B cell (primary cell): ENCODE results near the gene TTC28. TPM values are rescaled to one million over a fixed set of nuclear protein-coding genes. Genes with fewer than 3 reads are reported as not detected.

Experiments
- ATAC-seq: fragments of 200-7000 bp; cut with Tn5 transposase; one replicate; pipeline ENCODE4 v1.10.0; 2021; ENCODE audit warnings: low read depth, mild to moderate bottlenecking, moderate number of reproducible peaks, moderate library complexity
- CTCF ChIA-PET: fragments of 350-600 bp; sonication (Branson Sonifier 250); formaldehyde crosslinking; loops from one replicate; lab custom pipeline; 2021; ENCODE audit warnings: antibody characterized with exemption, inconsistent platforms; lab: Charles Lee
- POLR2A ChIA-PET: fragments of 350-600 bp; sonication (Branson Sonifier 250); formaldehyde crosslinking; loops from one replicate; lab custom pipeline; 2021; ENCODE audit warnings: antibody characterized with exemption; lab: Charles Lee
- DNase-seq: peaks from one replicate; pipeline ENCODE4 v3.0.0; 2013
- H2AFZ ChIP-seq: 2 replicates; pipeline ENCODE4 v1.6.1; 2012; ENCODE audit warnings: mild to moderate bottlenecking, low read depth, low read length; ENCODE audit not compliant: insufficient read depth, poor library complexity, severe bottlenecking
- H3K27ac ChIP-seq, 2 donors: 1 replicate in 1 of 2; 2 replicates in 1 of 2; pipeline ENCODE4 v1.5.1; 2012 to 2013; ENCODE audit warnings: low read length in 2 of 2, mild to moderate bottlenecking in 2 of 2, moderate library complexity in 1 of 2
- H3K27me3 ChIP-seq, 4 experiments: fragments of 200-600 bp in 1 of 4; sonication (generic) in 1 of 4; replicated peaks in 1 of 4; 1 replicate in 2 of 4; 2 replicates in 2 of 4; pipeline versions ENCODE4 v1.6.1 to v1.7.0; 2013 to 2016; ENCODE audit warnings: low read length in 3 of 4, mild to moderate bottlenecking in 2 of 4, mixed read lengths in 1 of 4, moderate library complexity in 1 of 4; ENCODE audit not compliant: insufficient read depth in 4 of 4, control insufficient read depth in 3 of 4; ENCODE audit errors: control extremely low read depth in 1 of 4
- H3K36me3 ChIP-seq, 2 experiments: replicated peaks in 1 of 2; 1 replicate in 1 of 2; 2 replicates in 1 of 2; pipeline versions ENCODE4 v1.6.1 to v1.7.1; 2013; ENCODE audit warnings: low read length in 1 of 2; ENCODE audit not compliant: insufficient read depth in 2 of 2, control insufficient read depth in 1 of 2; ENCODE audit errors: control extremely low read depth in 1 of 2, extremely low read depth in 1 of 2
- H3K4me1 ChIP-seq, 2 donors: fragments of 200-600 bp in 1 of 2; sonication (generic) in 1 of 2; 1 replicate in 1 of 2; 2 replicates in 1 of 2; pipeline versions ENCODE4 v1.5.1 to v1.6.1; 2013 to 2017; ENCODE audit warnings: low read length in 2 of 2; ENCODE audit not compliant: control insufficient read depth in 2 of 2, insufficient read depth in 2 of 2
- H3K4me2 ChIP-seq: replicated peaks from 2 replicates; pipeline ENCODE3; 2012; ENCODE audit warnings: mild to moderate bottlenecking, low read depth, low read length; ENCODE audit not compliant: poor library complexity, severe bottlenecking
- H3K4me3 ChIP-seq, 5 experiments: fragments of 200-600 bp in 1 of 5; sonication (generic) in 1 of 5; 1 replicate in 3 of 5; 2 replicates in 2 of 5; pipeline versions ENCODE4 v1.5.1 to v1.7.0; 2011 to 2016; ENCODE audit warnings: low read length in 4 of 5, mild to moderate bottlenecking in 4 of 5, low read depth in 2 of 5, control low read depth in 1 of 5, moderate library complexity in 1 of 5; ENCODE audit not compliant: insufficient read depth in 1 of 5; ENCODE audit errors: control extremely low read depth in 1 of 5, extremely low read depth in 1 of 5
- H3K79me2 ChIP-seq: fragments of 200-600 bp; sonication (generic); one replicate; pipeline ENCODE4 v1.6.0; 2016; ENCODE audit warnings: low read length; ENCODE audit not compliant: control insufficient read depth, insufficient read depth
- H3K9ac ChIP-seq: fragments of 200-600 bp; sonication (generic); 2 replicates; pipeline ENCODE4 v1.6.1; 2017; ENCODE audit warnings: mild to moderate bottlenecking, low read length, moderate library complexity
- H3K9me3 ChIP-seq, 3 donors: one replicate each; pipeline versions ENCODE4 v1.6.1 to v1.7.1; 2013; ENCODE audit warnings: low read length in 2 of 3; ENCODE audit not compliant: control insufficient read depth in 2 of 3, insufficient read depth in 1 of 3; ENCODE audit errors: control extremely low read depth in 1 of 3
- H4K20me1 ChIP-seq: 2 replicates; pipeline ENCODE4 v1.6.0; 2012; ENCODE audit warnings: mild to moderate bottlenecking, low read length; ENCODE audit not compliant: insufficient read depth, control insufficient read depth, poor library complexity, severe bottlenecking
- H3K27ac Mint-ChIP-seq: one replicate; pipeline ENCODE4 v1.8.0; 2021; ENCODE audit warnings: mixed read lengths
- H3K27me3 Mint-ChIP-seq: one replicate; pipeline ENCODE4 v1.8.0; 2021; ENCODE audit warnings: mixed read lengths
- H3K4me1 Mint-ChIP-seq: one replicate; pipeline ENCODE4 v1.8.0; 2021; ENCODE audit warnings: mixed read lengths
- H3K4me3 Mint-ChIP-seq: one replicate; pipeline ENCODE4 v1.8.0; 2021; ENCODE audit warnings: mixed read lengths
- H3K9me3 Mint-ChIP-seq: one replicate; pipeline ENCODE4 v1.8.0; 2022; ENCODE audit warnings: mixed read lengths; ENCODE audit not compliant: insufficient read depth
- EZH2 ChIP-seq: IDR thresholded peaks from 2 replicates; pipeline ENCODE4 v1.6.1; 2012; ENCODE audit warnings: borderline replicate concordance, low read depth, mild to moderate bottlenecking, moderate library complexity, low read length; ENCODE audit not compliant: insufficient read depth, poor library complexity, severe bottlenecking
- WGBS: methylation state at CpG from one replicate; pipeline ENCODE4 v1.1.5; 2013; ENCODE audit warnings: missing lambda C conversion rate; ENCODE audit not compliant: insufficient coverage; 5-methylcytosine and 5-hydroxymethylcytosine counted together
- intact Hi-C: fragments of 100-400 bp; cut with micrococcal nuclease; formaldehyde crosslinking; loops from one replicate; pipeline ENCODE4 v1.10.0; 2022
- polyA plus RNA-seq: library from polyadenylated mRNA; depleted of rRNA; stranded (reverse); fragments of >200 nt; gene quantifications from 2 replicates; pipeline ENCODE4 v1.2.3, GENCODE V29; 2012
- total RNA-seq, 2 donors: library from RNA; stranded (reverse); fragments of 120-200 nt in 1 of 2; gene quantifications; 1 replicate in 1 of 2; 2 replicates in 1 of 2; pipeline versions ENCODE4 v1.2.3 to v1.2.4, GENCODE V29; 2013 to 2022
- TF ChIP-seq, protein P1 (sequence below): fragments of 200-600 bp; IDR thresholded peaks from one replicate; pipeline ENCODE4 v1.8.0; 2022; ENCODE audit warnings: antibody characterized with exemption, mild to moderate bottlenecking

Gene TTC28
- total and polyA plus RNA-seq, 2 donors (not counting 1 experiment from before 2014, with no cell fraction given), result 4.5 to 7.3 TPM

DNA sequence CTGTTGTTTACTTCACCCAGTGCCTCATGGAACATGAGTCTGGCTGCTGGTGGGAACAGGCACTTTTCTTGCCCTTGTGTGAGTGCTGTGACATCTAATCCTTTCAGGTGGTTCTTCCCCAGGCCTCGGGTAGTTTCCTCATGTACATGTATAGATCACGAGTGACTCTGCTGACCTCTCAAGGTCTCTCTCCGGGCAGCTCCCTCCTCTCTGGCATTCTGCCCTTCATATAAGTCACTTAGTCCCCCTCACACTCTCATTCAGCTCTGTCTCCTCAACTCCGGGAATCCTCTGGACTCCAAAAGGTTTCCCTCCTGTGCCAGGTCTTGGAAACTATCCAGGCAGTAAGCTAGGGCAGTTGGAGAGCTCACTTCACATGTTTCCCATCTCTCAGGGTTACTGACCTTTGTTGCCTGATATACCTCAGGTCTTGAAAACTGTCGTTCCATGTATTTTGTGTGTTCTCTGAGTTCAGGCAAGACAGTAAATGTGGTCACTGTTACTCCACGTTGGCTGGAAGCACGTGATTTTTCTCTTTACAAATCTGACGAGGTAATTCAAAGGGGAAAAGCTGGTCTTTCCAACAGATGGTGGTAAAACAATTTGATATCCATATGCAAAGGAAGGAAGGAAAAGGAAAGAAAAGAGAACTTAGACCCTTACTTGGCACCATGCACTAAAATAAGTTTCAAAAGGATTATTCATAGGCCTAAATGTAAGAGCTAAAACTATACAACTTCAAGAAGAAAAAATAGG, 720.1 kb downstream of the TTC28 start:
- ATAC-seq (no peak), DNase-seq (no peak)
- H3K9me3 Mint-ChIP-seq, result no peaks in the 10 kb centered on the region
- POLR2A ChIA-PET, result no interaction called here
- Histone ChIP-seq H2AFZ (no peak overlapping the region), H3K79me2 (no peaks in the 10 kb centered on the region), H3K9me3 (peaks cover 0 to 10% (median 0%) of the 10 kb centered on the region in 3 donors), H3K4me2 (no peak overlapping the region), H3K4me1 (no peaks in the 10 kb centered on the region), H3K4me3 (no peak overlapping the region), H3K27me3 (no peaks in the 10 kb centered on the region), H3K27ac (no peak overlapping the region), H4K20me1 (no peaks in the 10 kb centered on the region), H3K36me3 (no peaks in the 10 kb centered on the region), H3K9ac (no peak overlapping the region)
- CTCF ChIA-PET, result interaction anchor here (1.5 kb wide), 1 partner anchor 9 kb away, joined by 6 read pairs; no protein-coding TSS in a partner anchor
- intact Hi-C loops, result no loop called here
- TF ChIP-seq EZH2, result no peak
- TF ChIP-seq, protein P1, sequence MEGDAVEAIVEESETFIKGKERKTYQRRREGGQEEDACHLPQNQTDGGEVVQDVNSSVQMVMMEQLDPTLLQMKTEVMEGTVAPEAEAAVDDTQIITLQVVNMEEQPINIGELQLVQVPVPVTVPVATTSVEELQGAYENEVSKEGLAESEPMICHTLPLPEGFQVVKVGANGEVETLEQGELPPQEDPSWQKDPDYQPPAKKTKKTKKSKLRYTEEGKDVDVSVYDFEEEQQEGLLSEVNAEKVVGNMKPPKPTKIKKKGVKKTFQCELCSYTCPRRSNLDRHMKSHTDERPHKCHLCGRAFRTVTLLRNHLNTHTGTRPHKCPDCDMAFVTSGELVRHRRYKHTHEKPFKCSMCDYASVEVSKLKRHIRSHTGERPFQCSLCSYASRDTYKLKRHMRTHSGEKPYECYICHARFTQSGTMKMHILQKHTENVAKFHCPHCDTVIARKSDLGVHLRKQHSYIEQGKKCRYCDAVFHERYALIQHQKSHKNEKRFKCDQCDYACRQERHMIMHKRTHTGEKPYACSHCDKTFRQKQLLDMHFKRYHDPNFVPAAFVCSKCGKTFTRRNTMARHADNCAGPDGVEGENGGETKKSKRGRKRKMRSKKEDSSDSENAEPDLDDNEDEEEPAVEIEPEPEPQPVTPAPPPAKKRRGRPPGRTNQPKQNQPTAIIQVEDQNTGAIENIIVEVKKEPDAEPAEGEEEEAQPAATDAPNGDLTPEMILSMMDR, result no peak
- H3K4me3 Mint-ChIP-seq, result no peak overlapping the region
- no peaks in the 10 kb centered on the region for H3K27me3 Mint-ChIP-seq
- no peaks in the 10 kb centered on the region for H3K4me1 Mint-ChIP-seq
- no peak overlapping the region for H3K27ac Mint-ChIP-seq
- 95% methylated on average over 5 of the region's 8 CpGs for WGBS

GRCh38 chr22:27952779-27953178, 726.9 kb downstream of the TTC28 start:
- Histone ChIP-seq H3K4me1 (no peaks in the 10 kb centered on the region), H3K9ac (no peak overlapping the region), H3K27ac (no peak overlapping the region), H4K20me1 (no peaks in the 10 kb centered on the region), H3K4me3 (no peak overlapping the region), H3K36me3 (no peaks in the 10 kb centered on the region), H3K27me3 (no peaks in the 10 kb centered on the region), H3K4me2 (no peak overlapping the region), H3K79me2 (no peaks in the 10 kb centered on the region), H2AFZ (no peak overlapping the region), H3K9me3 (peaks cover 0 to 10% (median 1%) of the 10 kb centered on the region in 3 donors)
- Mint-ChIP-seq H3K4me3 (no peak overlapping the region), H3K27ac (no peak overlapping the region), H3K27me3 (no peaks in the 10 kb centered on the region), H3K9me3 (no peaks in the 10 kb centered on the region), H3K4me1 (no peaks in the 10 kb centered on the region)
- TF ChIP-seq, protein P1, result no peak
- no peak for TF ChIP-seq EZH2
- CTCF ChIA-PET, result no interaction called here
- no peak for DNase-seq
- 100% methylated on average over 1 of the region's 3 CpGs for WGBS
- ATAC-seq, result no peak
- POLR2A ChIA-PET, result no interaction called here
- intact Hi-C loops, result no loop called here
